UCSD-AML1 (cell line): Measurements from ENCODE around the gene ARSG.
"Not testable (repeated sequence)": the region's sequence is repeated elsewhere in the genome, so short reads cannot be mapped to it uniquely, and the experiment has no call there.

Experiments used
- DNase-seq: peaks from one replicate; lab custom pipeline; 2025; ENCODE audit not compliant: unreplicated experiment; lab: John Stamatoyannopoulos, UW

The ARSG gene

DNA sequence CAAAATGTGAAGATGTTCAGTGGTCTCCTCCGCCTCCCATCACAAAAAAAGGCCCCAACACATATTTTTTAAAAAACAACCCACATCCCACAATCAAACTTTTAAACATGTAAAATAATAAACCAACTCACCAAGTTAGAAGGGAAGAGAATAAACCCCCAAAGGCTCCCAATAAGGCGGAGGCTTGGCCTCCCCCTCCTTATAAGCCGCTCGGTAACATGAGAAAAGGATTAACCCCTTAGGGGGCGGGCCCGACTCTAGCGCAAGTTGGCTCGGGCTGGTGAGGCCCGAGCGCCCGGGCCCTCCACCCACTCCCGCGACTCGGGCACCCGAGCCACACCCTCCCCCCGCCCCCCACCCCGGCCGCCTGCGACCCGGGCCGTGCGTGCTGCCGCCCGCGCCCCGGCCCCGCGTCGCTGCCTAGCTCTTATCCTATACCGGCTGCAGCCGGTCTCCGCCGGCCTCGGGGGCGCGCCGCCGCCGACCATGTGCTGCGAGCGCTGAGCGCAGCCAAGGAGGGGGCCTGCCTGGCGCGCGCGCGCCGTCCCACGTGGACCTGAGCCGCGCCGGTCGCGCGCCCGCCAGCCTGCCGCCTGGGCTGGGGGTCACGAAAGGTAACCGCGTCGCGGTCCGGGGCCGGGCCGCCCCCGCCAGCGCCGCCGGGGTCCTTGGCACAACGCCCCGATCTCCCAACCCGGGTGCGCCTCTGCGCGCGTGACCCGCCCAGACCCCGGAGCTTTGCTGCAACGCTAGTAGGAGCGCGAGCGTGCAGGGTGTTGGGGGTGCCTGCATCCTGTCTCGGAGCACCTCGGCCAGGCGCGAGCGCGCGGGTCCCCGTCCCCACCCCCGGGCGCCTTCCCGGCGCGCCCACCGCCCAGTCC lies at the start of gene ARSG, which contains the start of gene SLC16A6:
Gene ARSG, plus strand, starts transcription at position 541 of the 881 bp plus-strand sequence. CDS start 15,999 bp downstream, outside the sequence.
Gene SLC16A6, minus strand, starts transcription at position 173 of the 881 bp plus-strand sequence. CDS start 12,807 bp downstream, outside the sequence.
- peak; percentile 36 for DNase-seq

GRCh38 chr17:68246271-68247028 lies 44.8 kb upstream of the ARSG start:
- DNase-seq: no peak

- peak; percentile 98 for DNase-seq
These were observed 43.7 kb upstream of the ARSG start, which contains the start of gene AMZ2 for GRCh38 chr17:68247445-68248198. Gene AMZ2, plus strand, starts transcription at chr17:68248043. Its CDS starts 2,145 bp downstream, at chr17:68250188.

GRCh38 chr17:68248199-68248825 lies 43.0 kb upstream of the ARSG start:
- no peak for DNase-seq

DNA sequence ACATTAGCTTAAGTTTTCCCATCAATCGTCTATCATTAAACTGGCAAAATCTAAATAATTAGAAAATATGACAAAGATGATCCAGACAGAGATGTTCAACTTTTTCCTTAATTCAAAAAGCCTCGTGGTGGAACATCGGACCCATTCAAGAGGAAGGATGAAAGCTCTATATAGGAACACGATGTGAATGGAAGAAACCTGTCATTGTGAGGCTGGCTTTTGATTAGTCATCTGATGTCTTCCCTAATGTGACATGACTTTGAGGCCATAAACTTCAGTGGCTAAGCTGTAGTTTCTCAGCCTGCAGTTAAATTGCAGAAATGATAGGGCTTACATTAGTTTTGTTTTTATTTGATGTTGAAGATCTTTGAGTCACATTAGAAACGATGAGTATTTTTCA lies 42.4 kb upstream of the ARSG start:
- DNase-seq: no peak

DNA sequence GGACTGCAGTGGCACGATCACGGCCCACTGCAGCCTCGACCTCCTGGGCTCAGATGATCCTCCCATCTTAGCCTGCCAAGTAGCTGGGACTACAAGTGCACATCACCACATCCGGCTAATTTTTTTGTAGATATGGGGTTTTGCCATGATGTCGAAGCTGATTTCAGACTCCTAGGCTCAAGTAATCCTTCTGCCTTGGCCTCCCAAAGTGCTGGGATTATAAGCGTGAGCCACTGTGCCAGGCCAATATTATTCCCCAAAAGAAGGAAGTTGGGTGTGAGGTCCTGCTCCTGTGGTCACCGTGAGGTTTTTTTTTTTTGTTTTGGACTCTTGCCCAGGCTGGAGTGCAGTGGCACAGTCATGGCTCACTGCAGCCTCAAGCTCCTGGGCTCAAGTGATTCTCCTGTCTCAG lies 41.9 kb upstream of the ARSG start:
- DNase-seq: peak; percentile 32

DNA sequence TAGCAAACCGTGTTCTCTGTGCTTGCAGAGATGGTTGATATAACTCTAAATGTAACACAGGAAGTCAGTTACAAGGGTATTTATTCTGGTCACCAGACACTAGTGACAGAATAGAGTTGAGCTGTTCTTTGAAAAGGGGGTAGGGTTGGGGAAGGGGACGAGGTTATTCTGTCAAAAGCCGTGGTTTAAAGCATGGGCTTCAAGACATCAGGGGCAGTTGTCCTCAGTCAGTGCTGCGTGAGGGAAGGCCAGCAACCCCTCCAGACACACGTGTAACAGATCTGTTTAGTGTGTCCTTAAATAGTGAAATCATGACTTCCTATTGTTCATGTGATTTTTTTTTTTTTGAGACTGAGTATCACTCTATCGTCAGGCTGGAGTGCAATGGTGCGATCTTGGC lies 37.9 kb upstream of the ARSG start:
- DNase-seq: peak; percentile 16

DNA sequence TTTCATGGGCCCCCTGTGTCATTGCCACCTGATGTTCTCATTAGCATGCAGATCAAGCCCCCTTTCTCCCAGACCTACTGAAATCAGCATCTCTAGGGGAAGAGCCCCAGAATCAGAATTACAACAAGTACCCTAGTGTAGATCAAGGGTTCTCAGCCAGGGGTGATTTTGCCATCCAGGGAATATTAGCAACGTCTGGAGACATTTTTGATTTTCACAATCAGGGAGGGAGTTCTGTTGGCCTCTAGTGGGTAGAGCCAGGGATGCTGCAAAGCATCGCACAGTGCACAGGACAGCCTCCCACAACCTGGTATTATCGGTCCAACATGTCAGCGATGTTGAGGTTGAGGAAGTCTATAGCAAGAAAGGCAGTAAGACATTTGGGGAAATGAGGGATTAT lies 36.1 kb upstream of the ARSG start:
- DNase-seq: no peak

- peak; percentile 35 for DNase-seq
These were observed 35.4 kb upstream of the ARSG start for GRCh38 chr17:68255731-68256538.

- DNase-seq: not testable (repeated sequence)
These were observed 34.6 kb upstream of the ARSG start for GRCh38 chr17:68256701-68257100.

DNA sequence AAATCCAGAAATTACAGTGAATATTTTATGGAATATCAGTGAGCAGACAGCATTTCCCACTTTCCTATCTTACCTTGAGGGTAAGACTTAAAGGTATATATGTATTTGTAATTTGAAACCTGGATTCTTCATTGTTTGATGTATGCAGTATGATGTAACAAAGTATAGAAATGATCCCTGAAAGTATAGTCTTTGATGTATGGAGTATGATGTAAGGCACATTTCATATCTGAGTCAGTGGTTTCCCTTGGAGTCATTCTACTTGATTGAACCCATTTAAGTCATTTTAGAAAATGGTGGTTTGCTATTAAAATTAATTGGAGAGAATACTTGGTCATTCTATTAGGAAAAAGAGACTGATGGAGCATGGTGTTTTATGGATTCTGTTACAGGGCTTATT lies 33.4 kb upstream of the ARSG start:
- DNase-seq: no peak

GRCh38 chr17:68258890-68259647 lies 32.2 kb upstream of the ARSG start:
- peak; percentile 84 for DNase-seq

DNA sequence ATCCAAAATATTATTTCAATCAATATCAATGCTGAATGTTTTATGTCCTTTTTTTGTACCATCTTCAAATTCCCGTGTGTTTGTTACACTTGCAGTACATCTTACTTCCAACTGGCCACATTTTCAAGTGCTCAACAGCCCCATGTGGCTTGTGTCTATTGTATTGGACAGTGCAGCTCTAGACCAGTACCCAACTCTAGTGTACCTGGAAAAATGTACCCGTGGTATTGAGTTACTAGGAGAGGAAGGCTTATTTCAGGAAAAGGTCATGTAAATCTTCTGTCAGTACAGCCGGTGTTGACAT lies 31.7 kb upstream of the ARSG start:
- DNase-seq: not testable (repeated sequence)

- DNase-seq: no peak
These were observed 31.1 kb upstream of the ARSG start for GRCh38 chr17:68260051-68260762.

DNA sequence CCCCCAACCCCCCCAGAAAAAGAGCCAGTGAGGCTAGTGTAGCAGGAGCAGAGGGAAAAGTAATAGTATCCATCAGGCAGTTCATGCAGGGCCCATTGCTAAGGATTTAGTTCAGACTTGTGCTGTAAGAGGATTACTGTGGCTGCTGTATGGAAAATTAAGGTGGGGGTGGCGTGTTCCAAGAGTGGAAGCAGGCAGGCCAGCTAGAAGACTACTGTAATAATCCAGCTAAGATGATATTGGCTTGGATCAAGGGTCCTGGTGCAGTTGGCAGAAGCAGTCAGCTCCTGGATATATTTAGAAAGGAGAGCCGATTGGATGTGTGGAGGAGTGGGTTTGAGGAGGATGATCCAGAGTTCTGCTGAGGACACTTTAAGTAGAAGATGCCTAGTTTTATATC lies 28.8 kb upstream of the ARSG start:
- DNase-seq: not testable (repeated sequence)

GRCh38 chr17:68263101-68263681 lies 28.1 kb upstream of the ARSG start:
- peak; percentile 12 for DNase-seq

DNA sequence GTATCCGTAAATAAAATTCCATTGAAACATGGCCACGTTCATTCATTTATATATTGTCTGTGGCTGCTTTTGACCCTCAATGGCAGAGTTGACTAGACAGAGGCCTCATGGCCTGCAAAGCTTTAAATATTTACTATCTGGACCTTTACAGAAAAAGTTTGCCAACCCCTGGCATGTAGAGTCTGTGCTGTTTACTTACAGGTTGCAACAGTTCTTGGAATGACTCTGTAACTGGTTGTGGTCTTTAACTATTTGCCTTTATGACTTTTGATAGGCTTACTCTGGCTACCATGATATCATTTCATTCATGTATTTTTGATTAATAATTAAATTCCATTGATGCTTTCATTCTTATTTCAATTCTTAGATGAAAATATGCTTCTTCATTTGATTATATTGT lies 25.5 kb upstream of the ARSG start:
- DNase-seq: not testable (repeated sequence)

GRCh38 chr17:68273722-68274121 lies 17.6 kb upstream of the ARSG start:
- no peak for DNase-seq
